Activated CD4-positive, alpha-beta T cell treated with anti-CD3 and anti-CD28 coated beads for 36 hours (primary cell): ENCODE data around the gene DSN1. TPM values are rescaled to one million over a fixed set of nuclear protein-coding genes. Genes with fewer than 3 reads are reported as not detected.
"Not testable (repeated sequence)": the region's sequence is repeated elsewhere in the genome, so short reads cannot be mapped to it uniquely, and the experiment has no call there.

Experiments
- ATAC-seq: fragments of 200-7000 bp; cut with Tn5 transposase; one replicate; pipeline ENCODE4 v1.10.0; 2021; ENCODE audit warnings: mild to moderate bottlenecking, moderate library complexity
- CTCF ChIA-PET: fragments of 350-600 bp; sonication (Branson Sonifier 250); formaldehyde crosslinking; loops from one replicate; lab custom pipeline; 2021; ENCODE audit warnings: antibody characterized with exemption; lab: Charles Lee
- POLR2A ChIA-PET: fragments of 350-600 bp; sonication (Branson Sonifier 250); formaldehyde crosslinking; loops from one replicate; lab custom pipeline; 2021; ENCODE audit warnings: antibody characterized with exemption, inconsistent platforms; lab: Charles Lee
- DNase-seq: peaks from one replicate; pipeline ENCODE4 v3.0.0-alpha.2; 2020
- H3K27ac Mint-ChIP-seq: one replicate; pipeline ENCODE4 v1.8.0; 2021; ENCODE audit warnings: mixed read lengths
- H3K27me3 Mint-ChIP-seq: one replicate; pipeline ENCODE4 v1.8.0; 2021; ENCODE audit warnings: mixed read lengths
- H3K36me3 Mint-ChIP-seq: one replicate; pipeline ENCODE4 v1.8.0; 2021; ENCODE audit warnings: low read depth, mixed read lengths
- H3K4me1 Mint-ChIP-seq: one replicate; pipeline ENCODE4 v1.8.0; 2021; ENCODE audit warnings: mixed read lengths
- H3K4me3 Mint-ChIP-seq: one replicate; pipeline ENCODE4 v1.8.0; 2021; ENCODE audit warnings: mild to moderate bottlenecking, moderate library complexity, mixed read lengths
- H3K9me3 Mint-ChIP-seq: one replicate; pipeline ENCODE4 v1.8.0; 2021; ENCODE audit warnings: low read depth, mixed read lengths
- intact Hi-C, 2 experiments: fragments of 100-400 bp; cut with DNase I in 1 of 2; cut with micrococcal nuclease in 1 of 2; formaldehyde crosslinking; loops; one replicate each; pipeline versions ENCODE4 v1.14.2 to v1.15.1; 2022 to 2024; cut with DNase I, micrococcal nuclease
- total RNA-seq, 2 experiments: library from RNA; stranded (reverse); gene quantifications; one replicate each; pipeline ENCODE4 v1.2.3, GENCODE V29; 2021

The DSN1 gene
- total RNA-seq, 2 experiments from 2014 or later = 20.4 to 20.7 TPM

DNA sequence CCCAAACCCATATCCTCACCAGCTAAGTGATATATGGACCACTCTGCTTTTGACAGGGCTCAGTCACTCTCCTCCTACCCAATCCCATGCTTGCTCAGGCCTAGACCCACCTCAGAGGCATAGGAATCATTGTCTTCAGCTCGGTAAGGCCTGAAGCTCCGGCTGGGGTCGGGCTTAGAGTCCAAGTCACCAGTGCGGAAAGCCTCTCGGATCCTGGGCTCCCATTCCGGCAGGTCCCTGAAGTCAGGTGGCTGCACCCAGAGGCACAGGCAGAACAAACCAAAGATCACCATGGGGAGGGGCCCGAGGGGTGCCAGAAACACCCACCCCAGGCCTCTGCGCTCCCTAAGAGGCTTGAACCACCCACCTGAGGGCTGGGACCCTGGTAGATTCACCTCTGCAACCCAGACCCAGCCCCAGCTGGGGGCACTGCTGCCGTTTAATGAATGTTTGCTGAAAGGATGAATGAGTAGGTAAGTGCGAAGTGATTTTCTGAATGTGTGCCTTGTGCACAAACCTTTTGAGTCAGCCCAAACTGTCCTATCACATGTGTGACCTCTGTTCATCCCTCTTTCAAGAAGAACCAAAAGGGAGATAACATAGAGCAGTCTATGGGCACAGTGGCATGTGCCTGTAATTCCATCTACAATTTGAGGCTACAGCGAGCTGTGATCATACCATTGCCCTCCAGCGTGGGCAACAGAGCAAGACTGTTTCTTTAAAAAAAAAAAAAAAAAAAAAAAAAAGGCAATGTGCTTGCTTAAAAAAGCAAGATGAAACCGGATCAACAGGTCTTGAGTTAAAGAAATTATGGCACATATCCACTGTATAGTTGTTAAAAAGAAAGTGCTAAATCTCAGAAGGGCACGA is 39.3 kb upstream of the DSN1 start:
- no peaks in the 10 kb centered on the region for H3K36me3 Mint-ChIP-seq
- no peak overlapping the region for H3K4me3 Mint-ChIP-seq
- intact Hi-C loops = no loop called here
- H3K27me3 Mint-ChIP-seq = no peaks in the 10 kb centered on the region
- no peaks in the 10 kb centered on the region for H3K9me3 Mint-ChIP-seq
- no peak overlapping the region for H3K27ac Mint-ChIP-seq
- ATAC-seq (no peak), DNase-seq (no peak)
- no peaks in the 10 kb centered on the region for H3K4me1 Mint-ChIP-seq
- CTCF ChIA-PET = no interaction called here
- POLR2A ChIA-PET = interaction anchor here (0.6 kb wide), 1 partner anchor 231 kb away, joined by 3 read pairs; no protein-coding TSS in a partner anchor

DNA sequence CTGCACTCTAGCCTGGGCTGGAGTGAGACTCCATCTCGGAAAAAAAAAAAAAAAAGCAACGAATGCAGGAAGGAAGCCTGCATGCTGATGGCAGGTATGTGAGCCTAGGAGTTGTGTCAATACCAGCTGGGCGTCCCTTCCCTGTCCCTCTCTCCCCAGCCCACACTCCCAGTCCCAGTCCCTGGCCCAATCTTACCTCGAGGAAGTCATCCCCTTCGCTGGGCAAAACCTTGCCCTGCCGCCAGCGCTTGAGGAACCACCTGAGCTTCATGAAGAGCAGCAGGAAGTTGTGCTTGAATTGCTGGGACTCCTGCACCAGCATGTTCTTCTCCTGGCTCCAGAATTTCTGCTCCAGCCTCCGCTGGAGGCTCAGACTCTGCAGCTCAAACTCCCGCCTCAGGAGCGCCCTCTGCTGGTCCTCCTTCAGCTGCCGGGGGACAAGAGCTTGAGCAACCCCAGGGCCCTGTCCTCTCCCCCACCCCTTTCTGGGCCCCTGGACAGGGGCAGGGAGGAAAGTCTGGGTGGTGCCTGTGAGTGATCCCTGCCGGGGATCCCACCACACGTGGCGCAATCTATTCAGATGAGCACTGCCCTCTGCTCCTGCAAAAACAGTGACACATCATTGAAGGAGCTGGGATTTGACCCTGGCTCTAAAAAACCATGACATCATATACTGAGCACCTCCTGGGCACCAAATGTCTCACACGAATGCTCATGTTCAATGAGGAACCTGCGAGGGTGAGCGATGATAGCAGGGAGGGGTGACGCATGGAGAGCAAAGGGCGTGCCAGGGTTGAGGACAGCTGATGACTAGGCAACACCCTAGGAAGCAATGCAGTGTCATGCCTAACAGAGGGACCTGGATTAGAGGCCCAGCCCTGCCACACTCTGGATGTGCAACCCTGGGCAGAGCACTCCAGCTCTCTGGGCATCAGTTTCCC is 35.0 kb upstream of the DSN1 start:
- Mint-ChIP-seq H3K36me3 (no peaks in the 10 kb centered on the region), H3K27ac (no peak overlapping the region), H3K9me3 (no peaks in the 10 kb centered on the region), H3K4me3 (no peak overlapping the region), H3K4me1 (no peaks in the 10 kb centered on the region), H3K27me3 (no peaks in the 10 kb centered on the region)
- DNase-seq (peak; percentile 90), ATAC-seq (peak; percentile 78)
- intact Hi-C loops = loop anchor here in 1 of 2 experiments (5.0 kb wide), 1 partner anchor 79 kb away; no protein-coding TSS in a partner anchor
- ChIA-PET POLR2A (interaction anchor here (1.1 kb wide), 1 partner anchor 27 kb away, joined by 3 read pairs; no protein-coding TSS in a partner anchor), CTCF (interaction anchor here (0.6 to 2.4 kb wide), 51 partner anchors 9 to 705 kb away, joined by 3 to 17 read pairs (median 4); partner anchors contain the start of genes DSN1, NDRG3 and SLA2)

DNA sequence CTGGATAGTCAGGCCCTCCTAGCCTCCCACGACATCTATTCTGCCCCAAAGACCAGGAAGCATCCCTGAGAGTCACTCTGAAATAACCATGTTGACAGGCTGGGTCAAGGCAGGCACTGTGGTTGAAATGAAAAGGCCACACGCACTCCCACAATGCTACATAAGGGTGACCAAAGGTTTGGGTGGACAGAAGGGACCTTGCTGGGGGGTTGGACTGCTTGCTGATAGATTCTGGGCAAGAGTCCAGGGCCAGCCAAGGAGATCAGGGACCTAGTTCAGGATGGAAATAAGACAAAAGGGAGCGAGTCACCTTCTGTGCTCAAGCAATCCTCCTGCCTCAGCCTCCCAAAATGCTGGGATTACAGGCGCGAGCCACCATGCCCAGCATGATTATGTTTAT is 32.5 kb upstream of the DSN1 start:
- Mint-ChIP-seq H3K4me1 (no peaks in the 10 kb centered on the region), H3K9me3 (no peaks in the 10 kb centered on the region), H3K27ac (no peak overlapping the region), H3K4me3 (no peak overlapping the region), H3K27me3 (no peaks in the 10 kb centered on the region), H3K36me3 (no peaks in the 10 kb centered on the region)
- intact Hi-C loops = loop anchor here in 1 of 2 experiments (5.0 kb wide), 1 partner anchor 81 kb away; no protein-coding TSS in a partner anchor
- ATAC-seq (no peak), DNase-seq (no peak)
- ChIA-PET POLR2A (no interaction called here), CTCF (interaction anchor here (1.0 kb wide), 1 partner anchor 14 kb away, joined by 5 read pairs; no protein-coding TSS in a partner anchor)

DNA sequence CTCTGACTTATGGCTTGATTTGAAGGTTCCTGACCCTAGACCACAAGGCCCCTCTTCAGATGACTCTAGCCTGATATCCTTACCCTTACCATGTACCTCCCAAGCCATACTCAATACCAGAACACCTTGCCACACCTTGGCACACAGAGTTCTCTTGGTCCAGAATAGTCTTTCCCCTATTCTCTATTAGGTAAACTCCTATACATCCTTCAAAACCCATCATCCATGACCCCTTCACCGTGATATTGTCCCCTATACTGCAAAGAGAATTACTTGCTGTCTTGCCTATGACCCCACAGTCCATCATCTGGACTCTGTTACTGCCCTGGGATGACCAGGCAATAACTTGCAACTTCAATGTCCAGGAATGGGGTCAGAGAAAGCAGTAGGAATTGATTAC is 31.8 kb upstream of the DSN1 start:
- DNase-seq (no peak), ATAC-seq (no peak)
- H3K4me1 Mint-ChIP-seq = no peaks in the 10 kb centered on the region
- H3K4me3 Mint-ChIP-seq = no peak overlapping the region
- no peak overlapping the region for H3K27ac Mint-ChIP-seq
- POLR2A ChIA-PET = no interaction called here
- intact Hi-C loops = loop anchor here in 1 of 2 experiments (5.0 kb wide), 1 partner anchor 82 kb away; no protein-coding TSS in a partner anchor
- no peaks in the 10 kb centered on the region for H3K27me3 Mint-ChIP-seq
- CTCF ChIA-PET = no interaction called here
- H3K36me3 Mint-ChIP-seq = no peaks in the 10 kb centered on the region
- no peaks in the 10 kb centered on the region for H3K9me3 Mint-ChIP-seq

DNA sequence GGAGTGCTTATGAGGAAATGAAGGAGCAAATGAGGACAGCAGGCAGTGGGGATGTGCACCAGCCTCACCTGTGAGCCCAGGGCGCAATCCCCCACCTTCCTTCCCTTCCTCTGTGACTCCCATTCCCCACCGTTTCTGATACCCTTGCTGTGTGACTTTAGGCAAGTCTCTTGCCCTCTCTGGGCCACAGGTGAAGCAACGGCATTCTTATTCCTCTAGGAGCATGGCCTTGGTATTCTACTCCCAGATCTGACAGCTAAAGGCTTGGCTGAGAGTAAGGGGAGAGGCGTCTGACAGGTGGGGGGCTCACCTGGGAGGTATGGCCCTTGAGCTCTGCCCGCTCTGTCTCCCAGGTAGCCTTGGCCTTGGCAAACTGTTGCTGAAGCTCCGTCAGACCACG is 30.9 kb upstream of the DSN1 start:
- no peak for ATAC-seq
- DNase-seq = no peak
- intact Hi-C loops = no loop called here
- no peak overlapping the region for H3K27ac Mint-ChIP-seq
- ChIA-PET POLR2A (no interaction called here), CTCF (no interaction called here)
- H3K4me1 Mint-ChIP-seq = no peaks in the 10 kb centered on the region
- no peak overlapping the region for H3K4me3 Mint-ChIP-seq
- H3K27me3 Mint-ChIP-seq = no peaks in the 10 kb centered on the region
- H3K36me3 Mint-ChIP-seq = no peaks in the 10 kb centered on the region
- H3K9me3 Mint-ChIP-seq = no peaks in the 10 kb centered on the region

DNA sequence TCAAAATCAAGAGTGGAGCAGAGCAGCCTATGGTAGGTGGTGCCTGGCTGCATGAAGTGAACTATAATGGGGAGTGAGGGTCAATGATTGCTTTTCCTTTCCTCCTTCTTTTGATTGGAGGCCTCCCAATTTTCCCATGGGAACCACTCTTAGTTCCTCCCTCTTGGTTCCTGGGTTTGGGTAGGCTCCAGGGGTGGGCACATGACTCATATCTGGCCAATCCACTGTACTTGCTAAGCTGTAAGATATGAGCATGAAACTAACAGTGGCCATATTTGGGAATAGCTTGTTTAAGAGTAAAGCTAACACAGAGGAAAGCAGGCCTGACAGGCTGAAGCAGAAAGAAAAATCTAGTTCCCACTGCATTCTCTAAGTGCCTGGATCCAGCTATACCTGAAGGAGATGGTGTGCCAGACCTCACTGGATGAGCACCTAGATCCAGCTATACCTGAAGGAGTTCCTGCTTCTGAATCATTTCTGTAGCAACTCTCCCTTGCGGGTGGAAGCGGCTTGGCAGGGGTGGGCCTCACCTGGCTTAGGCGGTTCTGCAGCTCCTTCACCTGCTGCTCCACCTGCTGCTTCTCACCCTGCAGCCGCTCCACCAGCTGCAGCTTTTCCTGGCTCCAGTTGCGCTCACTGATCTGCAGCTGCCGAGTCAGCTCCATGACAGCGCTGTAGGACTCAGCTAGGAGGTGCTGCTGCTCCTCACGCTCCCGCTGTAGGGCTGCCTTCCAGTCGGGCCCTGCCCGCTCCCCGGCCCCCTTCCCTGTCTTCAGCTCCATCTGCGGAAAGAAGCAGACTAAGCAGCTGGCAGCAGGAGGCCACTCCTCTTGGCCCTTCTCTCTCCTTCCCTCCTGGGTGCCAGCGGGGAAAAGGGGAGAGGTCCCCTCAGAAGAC is 29.0 kb upstream of the DSN1 start:
- Mint-ChIP-seq H3K4me1 (no peaks in the 10 kb centered on the region), H3K27me3 (no peaks in the 10 kb centered on the region), H3K4me3 (no peak overlapping the region), H3K36me3 (no peaks in the 10 kb centered on the region), H3K27ac (no peak overlapping the region), H3K9me3 (no peaks in the 10 kb centered on the region)
- ChIA-PET POLR2A (interaction anchor here (0.6 kb wide), 1 partner anchor 291 kb away, joined by 5 read pairs; no protein-coding TSS in a partner anchor), CTCF (interaction anchor here (0.6 to 1.0 kb wide), 3 partner anchors 29 to 284 kb away, joined by 3 to 5 read pairs (median 4); partner anchors contain the start of gene DSN1)
- intact Hi-C loops = no loop called here
- ATAC-seq = no peak
- no peak for DNase-seq

DNA sequence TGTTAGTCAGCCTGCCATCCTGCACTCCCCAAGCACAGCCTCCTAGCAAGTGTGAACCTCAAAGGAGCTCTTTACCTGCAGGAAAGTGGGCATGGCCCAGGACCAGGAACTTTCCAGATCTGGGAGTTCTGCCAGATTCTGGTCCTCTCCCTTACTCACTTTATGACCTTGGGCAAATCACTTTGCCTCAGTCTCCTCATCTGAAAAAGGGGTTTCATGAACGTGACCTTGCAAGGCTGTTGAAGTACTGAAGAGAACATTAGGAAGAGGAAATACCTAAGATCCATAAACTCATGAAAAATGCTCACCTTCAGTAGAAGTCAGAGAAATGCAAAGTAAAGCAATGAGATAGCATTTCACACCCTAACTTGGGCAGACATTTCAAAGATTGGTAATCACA is 26.8 kb upstream of the DSN1 start:
- H3K9me3 Mint-ChIP-seq = no peaks in the 10 kb centered on the region
- no peaks in the 10 kb centered on the region for H3K27me3 Mint-ChIP-seq
- no peaks in the 10 kb centered on the region for H3K4me1 Mint-ChIP-seq
- no peak overlapping the region for H3K27ac Mint-ChIP-seq
- CTCF ChIA-PET = interaction anchor here (0.7 to 2.1 kb wide), 2 partner anchors 8 to 46 kb away, joined by 3 to 12 read pairs; no protein-coding TSS in a partner anchor
- ATAC-seq (no peak), DNase-seq (no peak)
- intact Hi-C loops = no loop called here
- H3K36me3 Mint-ChIP-seq = no peaks in the 10 kb centered on the region
- POLR2A ChIA-PET = no interaction called here
- no peak overlapping the region for H3K4me3 Mint-ChIP-seq

DNA sequence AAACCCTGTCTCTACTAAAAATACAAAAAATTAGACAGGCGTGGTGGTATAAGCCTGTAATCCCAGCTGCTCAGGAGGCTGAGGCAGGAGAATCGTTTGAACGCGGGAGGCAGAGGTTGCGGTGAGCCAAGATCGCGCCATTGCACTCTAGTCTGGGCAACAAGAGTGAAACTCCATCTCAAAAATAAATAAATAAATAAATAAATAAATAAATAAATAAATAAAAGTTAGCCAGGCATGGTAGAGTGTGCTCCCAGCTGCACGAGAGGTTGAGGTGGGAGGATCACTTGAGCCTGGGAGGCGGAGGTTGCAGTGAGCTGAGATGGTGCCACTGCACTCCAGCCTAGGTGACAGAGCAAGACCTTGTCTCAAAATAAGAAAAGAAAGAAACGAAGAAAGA is 25.8 kb upstream of the DSN1 start:
- POLR2A ChIA-PET, ATAC-seq, H3K36me3 Mint-ChIP-seq, intact Hi-C loops, H3K4me1 Mint-ChIP-seq, DNase-seq, H3K27me3 Mint-ChIP-seq, H3K27ac Mint-ChIP-seq, H3K9me3 Mint-ChIP-seq, H3K4me3 Mint-ChIP-seq: not testable (repeated sequence)
- CTCF ChIA-PET = interaction anchor here (2.1 kb wide), 1 partner anchor 9 kb away, joined by 12 read pairs; no protein-coding TSS in a partner anchor

DNA sequence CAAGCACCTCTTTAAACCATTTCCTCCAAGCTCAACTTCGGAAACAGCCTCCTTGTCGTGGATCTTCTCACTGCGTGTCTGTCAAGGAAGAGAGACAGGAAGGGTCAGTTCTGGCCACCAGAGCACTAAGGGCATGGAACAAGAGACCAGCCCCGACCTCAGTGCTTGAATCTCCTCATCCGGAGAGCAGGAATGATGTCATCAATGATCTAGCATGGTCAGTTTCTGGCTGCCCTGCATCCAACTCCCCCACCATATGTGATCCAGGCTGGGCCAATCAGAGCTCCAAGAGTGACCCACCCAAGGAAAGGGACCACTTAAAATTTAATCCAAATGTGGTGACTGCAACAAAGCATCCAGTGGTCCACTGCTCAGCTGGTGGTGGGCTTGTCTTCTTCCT is 23.3 kb upstream of the DSN1 start:
- Mint-ChIP-seq H3K36me3 (no peaks in the 10 kb centered on the region), H3K27ac (no peak overlapping the region), H3K9me3 (no peaks in the 10 kb centered on the region), H3K4me1 (no peaks in the 10 kb centered on the region), H3K4me3 (no peak overlapping the region), H3K27me3 (no peaks in the 10 kb centered on the region)
- ChIA-PET POLR2A (no interaction called here), CTCF (interaction anchor here (1.1 to 1.7 kb wide), 2 partner anchors 12 to 23 kb away, joined by 3 to 11 read pairs; no protein-coding TSS in a partner anchor)
- DNase-seq (no peak), ATAC-seq (no peak)
- intact Hi-C loops = no loop called here

DNA sequence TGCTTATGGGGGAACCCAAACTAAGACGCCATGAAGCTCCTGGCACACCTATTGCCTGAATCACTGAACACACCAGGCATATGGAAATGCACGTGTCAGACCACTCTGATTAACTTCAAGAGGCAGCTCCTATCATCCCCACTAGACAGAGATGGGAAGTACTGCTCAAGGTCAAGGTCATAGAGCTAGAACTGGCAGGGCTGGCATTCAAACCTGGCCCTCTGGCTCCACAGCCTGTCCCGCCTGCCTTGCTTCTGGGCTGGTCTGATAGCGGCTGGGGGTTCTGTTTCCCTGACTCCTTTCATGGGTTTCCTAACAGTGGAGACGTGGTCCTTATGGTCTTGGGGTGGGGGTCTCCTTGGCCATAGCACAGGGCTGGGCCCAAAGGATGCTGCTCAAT is 22.6 kb upstream of the DSN1 start:
- H3K36me3 Mint-ChIP-seq = no peaks in the 10 kb centered on the region
- H3K27me3 Mint-ChIP-seq = no peaks in the 10 kb centered on the region
- no peak overlapping the region for H3K27ac Mint-ChIP-seq
- no peak overlapping the region for H3K4me3 Mint-ChIP-seq
- no peak for DNase-seq
- ChIA-PET CTCF (interaction anchor here (0.6 to 0.7 kb wide), 2 partner anchors 12 to 1443 kb away, joined by 3 to 5 read pairs; no protein-coding TSS in a partner anchor), POLR2A (interaction anchor here (0.6 kb wide), 1 partner anchor 39 kb away, joined by 3 read pairs; no protein-coding TSS in a partner anchor)
- H3K9me3 Mint-ChIP-seq = no peaks in the 10 kb centered on the region
- H3K4me1 Mint-ChIP-seq = no peaks in the 10 kb centered on the region
- intact Hi-C loops = no loop called here
- ATAC-seq = no peak
